ENCODE results near the gene GRWD1. TPM values are rescaled to one million over a fixed set of nuclear protein-coding genes. Genes with fewer than 3 reads are reported as not detected.

The GRWD1 gene
- total RNA-seq, 1 donor from 2014 or later, result 20.4 TPM

- Histone ChIP-seq H3K4me3 (peak overlapping the region; percentile 33 to 48), H3K27ac (no peak overlapping the region), H3K4me1 (peaks cover 26% of the 10 kb centered on the region), H3K27me3 (peaks cover 17% of the 10 kb centered on the region), H3K9me3 (no peaks in the 10 kb centered on the region), H3K36me3 (no peaks in the 10 kb centered on the region)
- DNase-seq (ENCODE audit: extremely low spot score in 2 of 2), result no peak
- intact Hi-C loops (cut with DNase I), result no loop called here
- no peak for TF ChIP-seq POLR2A (IDR thresholded peaks at IDR 0.05)
- TF ChIP-seq, protein P1, sequence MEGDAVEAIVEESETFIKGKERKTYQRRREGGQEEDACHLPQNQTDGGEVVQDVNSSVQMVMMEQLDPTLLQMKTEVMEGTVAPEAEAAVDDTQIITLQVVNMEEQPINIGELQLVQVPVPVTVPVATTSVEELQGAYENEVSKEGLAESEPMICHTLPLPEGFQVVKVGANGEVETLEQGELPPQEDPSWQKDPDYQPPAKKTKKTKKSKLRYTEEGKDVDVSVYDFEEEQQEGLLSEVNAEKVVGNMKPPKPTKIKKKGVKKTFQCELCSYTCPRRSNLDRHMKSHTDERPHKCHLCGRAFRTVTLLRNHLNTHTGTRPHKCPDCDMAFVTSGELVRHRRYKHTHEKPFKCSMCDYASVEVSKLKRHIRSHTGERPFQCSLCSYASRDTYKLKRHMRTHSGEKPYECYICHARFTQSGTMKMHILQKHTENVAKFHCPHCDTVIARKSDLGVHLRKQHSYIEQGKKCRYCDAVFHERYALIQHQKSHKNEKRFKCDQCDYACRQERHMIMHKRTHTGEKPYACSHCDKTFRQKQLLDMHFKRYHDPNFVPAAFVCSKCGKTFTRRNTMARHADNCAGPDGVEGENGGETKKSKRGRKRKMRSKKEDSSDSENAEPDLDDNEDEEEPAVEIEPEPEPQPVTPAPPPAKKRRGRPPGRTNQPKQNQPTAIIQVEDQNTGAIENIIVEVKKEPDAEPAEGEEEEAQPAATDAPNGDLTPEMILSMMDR (IDR thresholded peaks at IDR 0.05), result no peak
- TF ChIP-seq POLR2AphosphoS5 (IDR thresholded peaks at IDR 0.05; ENCODE audit: insufficient read depth in 1 of 2, low read depth in 1 of 2), result no peak
Measured at GRCh38 chr19:48398102-48398374, 47.7 kb upstream of the GRWD1 start.

DNA sequence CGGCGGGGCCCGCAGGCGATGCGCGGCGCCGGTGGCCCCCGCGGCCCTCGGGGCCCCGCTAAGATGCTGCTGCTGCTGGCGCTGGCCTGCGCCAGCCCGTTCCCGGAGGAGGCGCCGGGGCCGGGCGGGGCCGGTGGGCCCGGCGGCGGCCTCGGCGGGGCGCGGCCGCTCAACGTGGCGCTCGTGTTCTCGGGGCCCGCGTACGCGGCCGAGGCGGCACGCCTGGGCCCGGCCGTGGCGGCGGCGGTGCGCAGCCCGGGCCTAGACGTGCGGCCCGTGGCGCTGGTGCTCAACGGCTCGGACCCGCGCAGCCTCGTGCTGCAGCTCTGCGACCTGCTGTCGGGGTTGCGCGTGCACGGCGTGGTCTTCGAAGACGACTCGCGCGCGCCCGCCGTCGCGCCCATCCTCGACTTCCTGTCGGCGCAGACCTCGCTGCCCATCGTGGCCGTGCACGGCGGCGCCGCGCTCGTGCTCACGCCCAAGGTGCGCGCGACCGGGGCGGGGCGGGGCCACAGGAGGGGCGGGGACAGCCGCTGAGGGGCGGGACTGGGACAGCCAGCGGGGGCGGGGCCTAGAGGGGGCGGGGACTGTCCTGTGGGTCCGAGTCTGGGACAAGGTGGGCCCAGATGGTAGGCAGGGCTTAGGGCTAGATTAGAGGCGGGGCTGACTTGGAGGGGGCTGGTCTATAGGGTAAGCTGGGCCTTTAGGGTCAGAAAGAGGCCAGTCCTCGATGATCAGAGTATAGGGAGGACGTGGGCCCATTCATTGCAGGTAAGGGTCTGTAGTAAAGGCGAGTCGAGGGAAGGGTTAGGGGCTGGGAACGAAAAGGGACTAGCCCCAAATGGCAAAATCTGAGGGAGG, 47.2 kb upstream of the GRWD1 start:
- Histone ChIP-seq H3K27ac (no peak overlapping the region), H3K36me3 (no peaks in the 10 kb centered on the region), H3K9me3 (no peaks in the 10 kb centered on the region), H3K4me1 (peaks cover 22% of the 10 kb centered on the region), H3K4me3 (peak overlapping the region; percentile 33 to 48), H3K27me3 (peaks cover 17% of the 10 kb centered on the region)
- intact Hi-C loops (cut with DNase I), result no loop called here
- DNase-seq (ENCODE audit: extremely low spot score in 2 of 2), result no peak
- TF ChIP-seq, protein P1 (IDR thresholded peaks at IDR 0.05), result no peak
- TF ChIP-seq POLR2A (IDR thresholded peaks at IDR 0.05) (no peak), POLR2AphosphoS5 (IDR thresholded peaks at IDR 0.05; ENCODE audit: insufficient read depth in 1 of 2, low read depth in 1 of 2) (no peak)

DNA sequence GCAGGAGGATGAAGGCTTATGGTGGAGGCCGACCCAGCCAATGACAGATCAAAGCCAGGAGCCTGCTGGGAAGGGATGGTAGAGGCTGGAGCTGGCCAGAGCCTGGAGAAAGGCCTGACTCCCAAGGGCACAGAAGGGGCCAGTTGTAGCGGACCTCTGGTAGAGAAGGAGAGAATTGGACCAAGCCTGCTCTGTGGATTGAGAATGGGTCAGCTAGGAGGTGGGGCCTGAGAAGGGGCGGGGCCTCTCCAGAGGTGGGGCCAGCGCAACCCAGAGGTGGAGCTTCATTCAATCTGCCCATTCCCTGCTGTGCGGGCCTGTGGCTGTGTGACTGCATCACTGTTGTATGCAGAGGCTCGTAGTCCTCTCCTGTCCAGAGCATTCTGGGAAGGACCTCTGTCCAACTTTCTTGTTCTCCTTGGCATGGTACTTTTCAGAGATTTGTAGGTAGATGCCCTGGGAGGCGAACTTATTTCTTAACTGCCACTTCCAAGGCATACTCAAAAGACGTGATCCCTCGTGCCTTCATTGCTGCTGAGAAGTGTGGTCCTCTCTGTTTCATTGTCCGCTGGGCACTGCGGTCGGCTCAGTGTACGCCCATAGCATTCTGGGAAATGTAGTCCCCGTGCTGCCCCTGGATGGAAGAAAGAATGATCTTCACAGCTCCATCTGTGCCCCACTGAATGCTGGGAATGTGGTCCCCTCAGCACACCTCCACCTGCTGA, 45.6 kb upstream of the GRWD1 start:
- peaks cover 11% of the 10 kb centered on the region for H3K27me3 ChIP-seq
- H3K4me1 ChIP-seq, result peaks cover 8% of the 10 kb centered on the region
- H3K27ac ChIP-seq, result no peak overlapping the region
- H3K36me3 ChIP-seq, result no peaks in the 10 kb centered on the region
- H3K4me3 ChIP-seq, result no peak overlapping the region
- H3K9me3 ChIP-seq, result no peaks in the 10 kb centered on the region
- intact Hi-C loops (cut with DNase I), result no loop called here
- DNase-seq (ENCODE audit: extremely low spot score in 2 of 2), result no peak
- TF ChIP-seq POLR2AphosphoS5 (IDR thresholded peaks at IDR 0.05; ENCODE audit: insufficient read depth in 1 of 2, low read depth in 1 of 2), result no peak
- TF ChIP-seq POLR2A (IDR thresholded peaks at IDR 0.05), result no peak
- TF ChIP-seq, protein P1 (IDR thresholded peaks at IDR 0.05), result no peak

GRCh38 chr19:48401287-48401686, 44.5 kb upstream of the GRWD1 start:
- Histone ChIP-seq H3K27ac (no peak overlapping the region), H3K9me3 (no peaks in the 10 kb centered on the region), H3K27me3 (peaks cover 10% of the 10 kb centered on the region), H3K4me3 (no peak overlapping the region), H3K36me3 (no peaks in the 10 kb centered on the region), H3K4me1 (peaks cover 8% of the 10 kb centered on the region)
- TF ChIP-seq POLR2A (IDR thresholded peaks at IDR 0.05) (no peak), POLR2AphosphoS5 (IDR thresholded peaks at IDR 0.05; ENCODE audit: insufficient read depth in 1 of 2, low read depth in 1 of 2) (no peak)
- TF ChIP-seq, protein P1 (IDR thresholded peaks at IDR 0.05), result no peak
- no peak for DNase-seq (ENCODE audit: extremely low spot score in 2 of 2)
- intact Hi-C loops (cut with DNase I), result no loop called here

DNA sequence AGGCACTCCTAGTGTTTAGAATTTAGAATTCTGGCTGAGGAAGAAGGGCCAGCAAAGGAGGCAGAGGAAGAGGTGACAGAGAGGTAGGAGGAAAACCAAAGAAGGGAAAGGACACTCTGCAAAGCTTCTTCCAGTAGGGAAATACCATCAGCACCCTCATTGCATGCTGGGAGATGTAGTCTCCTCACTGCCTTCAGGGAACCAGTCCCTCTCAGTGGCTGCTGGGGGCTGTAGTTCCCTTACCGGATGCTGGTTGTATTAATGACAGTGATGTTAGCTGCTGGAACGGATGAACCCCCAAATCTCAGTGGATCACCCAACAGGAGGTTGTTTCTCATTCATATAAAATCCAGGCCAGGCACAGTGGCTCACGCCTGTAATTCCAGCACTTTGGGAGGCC, 42.2 kb upstream of the GRWD1 start:
- no peaks in the 10 kb centered on the region for H3K36me3 ChIP-seq
- H3K9me3 ChIP-seq, result no peaks in the 10 kb centered on the region
- intact Hi-C loops (cut with DNase I), result no loop called here

More for the DNA sequence above, 42.2 kb upstream of the GRWD1 start:
- H3K27ac ChIP-seq, result no peak overlapping the region
- H3K4me1 ChIP-seq, result no peaks in the 10 kb centered on the region
- DNase-seq (ENCODE audit: extremely low spot score in 2 of 2), result no peak
- H3K4me3 ChIP-seq, result no peak overlapping the region
- TF ChIP-seq, protein P1 (IDR thresholded peaks at IDR 0.05), result no peak
- TF ChIP-seq POLR2AphosphoS5 (IDR thresholded peaks at IDR 0.05; ENCODE audit: insufficient read depth in 1 of 2, low read depth in 1 of 2), result no peak
- H3K27me3 ChIP-seq, result no peaks in the 10 kb centered on the region

All from vagina (tissue), 2 donors.